Measurements from ENCODE around the gene SOX10.

Gene SOX10

DNA sequence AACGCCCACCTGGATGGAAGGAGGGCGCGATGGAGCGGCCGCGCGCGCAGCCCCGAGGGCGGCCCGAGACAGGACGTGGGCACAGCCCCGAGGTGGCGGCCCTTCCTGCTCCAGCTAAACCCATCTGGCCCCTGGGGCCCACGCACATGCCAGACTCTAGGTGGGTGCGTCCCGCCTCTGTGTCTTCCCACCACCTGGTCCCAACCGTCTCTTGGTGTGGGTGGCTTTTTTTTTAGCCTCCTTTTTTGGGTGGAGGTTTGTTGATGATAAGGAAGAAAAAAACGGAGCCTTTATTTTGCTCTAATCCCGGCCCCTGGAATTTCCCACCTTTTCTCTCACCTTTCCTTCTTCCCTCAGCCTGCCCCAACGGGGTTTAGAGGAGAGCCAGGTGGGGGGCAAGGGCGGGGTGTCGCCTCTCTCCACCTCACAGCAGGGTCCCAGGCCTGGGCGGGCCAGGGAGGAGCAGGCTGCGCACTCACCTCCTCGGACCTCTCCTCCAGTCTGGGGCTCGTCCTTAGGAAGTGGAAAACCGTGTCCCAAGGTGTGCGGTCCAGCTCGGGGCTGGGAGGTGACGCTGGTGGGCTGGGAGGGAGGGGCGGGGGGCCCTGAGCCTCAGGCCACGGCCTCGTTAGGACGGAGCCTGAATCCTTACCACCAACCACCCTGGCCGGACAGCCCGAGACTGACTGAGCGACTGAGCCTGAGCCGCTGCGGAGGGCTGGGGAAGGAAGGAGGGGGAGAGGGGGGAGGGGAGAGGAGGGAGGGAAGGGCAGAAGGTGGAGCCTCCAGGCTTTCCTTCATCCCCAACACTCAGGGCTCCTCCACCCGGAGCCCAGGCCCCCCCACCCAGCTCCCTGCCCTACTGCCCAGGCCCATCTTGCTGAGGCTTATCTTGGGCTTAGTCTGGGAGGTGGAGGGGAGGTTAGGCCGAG is at the start of gene SOX10:
Gene SOX10, minus strand, starts transcription at position 696 of the 932 bp plus-strand sequence. CDS start 771 bp downstream, outside the sequence.
- no peak for TF ChIP-seq JUND (IDR thresholded peaks at IDR 0.05; ENCODE audit: low read depth)
- in situ Hi-C loops (cut with HindIII; ENCODE audit: low pct_unique_long_range_greater_than_20kb, low sequenced_read_pairs): no loop called here
- no peak for DNase-seq (ENCODE audit: low read depth in 1 of 2, low spot score in 1 of 2)

GRCh38 chr22:38033522-38034277 is 49.3 kb upstream of the SOX10 start:
- in situ Hi-C loops (cut with HindIII; ENCODE audit: low pct_unique_long_range_greater_than_20kb, low sequenced_read_pairs): no loop called here
- no peak for TF ChIP-seq JUND (IDR thresholded peaks at IDR 0.05; ENCODE audit: low read depth)
- no peak for DNase-seq (ENCODE audit: low read depth in 1 of 2, low spot score in 1 of 2)

DNA sequence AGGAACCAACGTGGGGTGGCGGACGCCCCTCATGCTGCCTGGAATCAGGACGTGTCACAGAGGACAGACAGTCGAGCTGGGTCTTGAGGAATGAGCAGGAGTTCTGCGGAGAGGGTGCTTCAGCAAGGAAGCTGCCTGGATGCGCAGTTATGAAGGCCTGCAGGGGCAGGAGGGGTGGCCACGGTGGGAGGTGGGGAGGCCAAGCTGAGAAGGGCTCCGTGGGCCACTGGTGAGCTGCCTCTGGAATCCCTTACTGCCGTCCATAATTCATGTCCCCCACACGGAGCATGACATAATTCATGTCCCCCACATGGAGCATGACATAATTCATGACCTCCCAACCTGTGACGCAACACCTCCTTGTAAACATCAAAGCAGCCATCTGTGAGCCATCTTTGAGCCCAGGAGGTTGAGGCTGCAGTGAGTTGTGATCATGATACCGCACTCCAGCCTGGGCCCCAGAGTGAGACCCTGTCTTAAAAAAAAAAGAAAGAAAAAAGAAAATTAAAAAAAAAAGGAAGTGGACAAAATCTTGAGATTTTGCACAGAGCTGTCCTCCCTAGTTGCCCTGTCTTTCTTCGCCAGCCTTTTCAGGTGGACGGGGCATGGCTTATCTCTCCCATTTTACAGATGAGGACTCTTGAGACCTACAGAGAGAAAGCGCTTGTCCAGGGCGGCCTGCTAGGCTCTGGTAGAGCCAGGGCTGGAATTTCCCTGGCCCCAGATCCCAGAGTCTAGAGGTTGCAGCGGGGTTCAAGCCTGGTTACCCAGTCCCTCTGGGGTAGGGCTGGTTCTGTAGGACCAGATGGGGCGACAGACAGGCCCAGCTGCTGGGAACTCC is 48.5 kb upstream of the SOX10 start:
- in situ Hi-C loops (cut with HindIII; ENCODE audit: low pct_unique_long_range_greater_than_20kb, low sequenced_read_pairs): no loop called here
- TF ChIP-seq JUND (IDR thresholded peaks at IDR 0.05; ENCODE audit: low read depth): no peak
- no peak for DNase-seq (ENCODE audit: low read depth in 1 of 2, low spot score in 1 of 2)

- TF ChIP-seq JUND (IDR thresholded peaks at IDR 0.05; ENCODE audit: low read depth): no peak
Observed at GRCh38 chr22:38031491-38031890, 47.1 kb upstream of the SOX10 start.

DNA sequence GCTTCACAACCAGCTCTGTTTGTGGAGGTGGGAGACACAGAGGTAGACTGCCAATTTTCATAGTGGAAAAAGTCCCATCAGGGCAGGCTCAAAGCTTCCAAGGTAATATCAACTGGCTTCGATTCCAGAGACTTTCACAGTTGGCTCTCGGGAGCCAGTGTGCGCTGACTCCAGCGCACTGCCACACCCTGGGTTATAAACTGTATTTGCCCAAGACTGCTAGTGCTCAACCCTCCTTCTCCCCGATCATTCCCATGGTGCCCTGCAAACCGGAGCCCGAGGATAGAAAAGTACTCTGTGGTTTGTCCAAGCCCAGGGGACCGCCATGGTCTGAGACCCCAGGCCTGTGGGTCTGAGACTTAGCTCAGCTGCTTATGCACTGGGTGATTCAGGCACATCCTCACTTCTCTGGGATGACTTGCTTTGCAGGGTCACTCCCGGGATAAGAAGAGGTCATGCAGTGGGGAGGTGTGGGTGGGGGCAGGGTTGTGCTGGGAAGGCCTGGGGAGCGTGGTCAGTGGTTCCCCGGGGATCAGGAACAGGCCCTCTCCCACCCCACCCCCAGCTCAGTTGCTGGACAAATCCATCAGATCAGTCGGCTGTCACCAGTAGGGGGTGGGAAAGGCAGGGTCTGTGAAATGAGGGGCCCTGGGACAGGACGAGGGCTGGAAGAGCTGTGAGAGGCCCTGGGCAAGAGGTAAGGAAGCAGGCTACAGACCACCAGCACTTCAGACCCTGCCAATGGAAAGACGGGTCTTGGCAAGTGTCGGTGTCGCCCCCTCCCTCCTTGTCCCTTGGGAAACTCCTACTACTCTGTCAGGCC is 46.2 kb upstream of the SOX10 start:
- DNase-seq (ENCODE audit: low read depth in 1 of 2, low spot score in 1 of 2): no peak
- no peak for TF ChIP-seq JUND (IDR thresholded peaks at IDR 0.05; ENCODE audit: low read depth)
- in situ Hi-C loops (cut with HindIII; ENCODE audit: low pct_unique_long_range_greater_than_20kb, low sequenced_read_pairs): no loop called here

More at GRCh38 chr22:38031491-38031890, 47.1 kb upstream of the SOX10 start:
- DNase-seq (ENCODE audit: low read depth in 1 of 2, low spot score in 1 of 2): no peak
- in situ Hi-C loops (cut with HindIII; ENCODE audit: low pct_unique_long_range_greater_than_20kb, low sequenced_read_pairs): no loop called here

- DNase-seq (ENCODE audit: low read depth in 1 of 2, low spot score in 1 of 2): no peak
- in situ Hi-C loops (cut with HindIII; ENCODE audit: low pct_unique_long_range_greater_than_20kb, low sequenced_read_pairs): no loop called here
Observed at GRCh38 chr22:38029901-38030300, 45.5 kb upstream of the SOX10 start.

GRCh38 chr22:38029370-38029769 is 45.0 kb upstream of the SOX10 start:
- DNase-seq (ENCODE audit: low read depth in 1 of 2, low spot score in 1 of 2): no peak
- no peak for TF ChIP-seq JUND (IDR thresholded peaks at IDR 0.05; ENCODE audit: low read depth)
- in situ Hi-C loops (cut with HindIII; ENCODE audit: low pct_unique_long_range_greater_than_20kb, low sequenced_read_pairs): no loop called here

More at GRCh38 chr22:38029901-38030300, 45.5 kb upstream of the SOX10 start:
- TF ChIP-seq JUND (IDR thresholded peaks at IDR 0.05; ENCODE audit: low read depth): no peak

- DNase-seq (ENCODE audit: low read depth in 1 of 2, low spot score in 1 of 2): no peak
- in situ Hi-C loops (cut with HindIII; ENCODE audit: low pct_unique_long_range_greater_than_20kb, low sequenced_read_pairs): no loop called here
- no peak for TF ChIP-seq JUND (IDR thresholded peaks at IDR 0.05; ENCODE audit: low read depth)
Observed at GRCh38 chr22:38028344-38029130, 44.2 kb upstream of the SOX10 start.

GRCh38 chr22:38027487-38027886 is 43.1 kb upstream of the SOX10 start:
- in situ Hi-C loops (cut with HindIII; ENCODE audit: low pct_unique_long_range_greater_than_20kb, low sequenced_read_pairs): no loop called here
- no peak for TF ChIP-seq JUND (IDR thresholded peaks at IDR 0.05; ENCODE audit: low read depth)

GRCh38 chr22:38026130-38027111 is 42.1 kb upstream of the SOX10 start:
- no peak for DNase-seq (ENCODE audit: low read depth in 1 of 2, low spot score in 1 of 2)
- in situ Hi-C loops (cut with HindIII; ENCODE audit: low pct_unique_long_range_greater_than_20kb, low sequenced_read_pairs): no loop called here
- no peak for TF ChIP-seq JUND (IDR thresholded peaks at IDR 0.05; ENCODE audit: low read depth)

More at GRCh38 chr22:38027487-38027886, 43.1 kb upstream of the SOX10 start:
- no peak for DNase-seq (ENCODE audit: low read depth in 1 of 2, low spot score in 1 of 2)
